T-helper 2 cell treated with Interferon-gamma antibody and Interleukin-4, amounts not matched to agents 5 μg/mL and 100 μg/mL, for 36 hours (primary cell): ENCODE results near the gene CRISP1.

Experiments used
- DNase-seq: peaks from one replicate; pipeline ENCODE4 v3.0.0; 2021; ENCODE audit warnings: low spot score
- H3K27ac Mint-ChIP-seq: one replicate; pipeline ENCODE4 v1.8.0; 2021; ENCODE audit warnings: mild to moderate bottlenecking, mixed read lengths
- H3K27me3 Mint-ChIP-seq: one replicate; pipeline ENCODE4 v1.8.0; 2021; ENCODE audit warnings: low read depth, mixed read lengths
- H3K36me3 Mint-ChIP-seq: one replicate; pipeline ENCODE4 v1.8.0; 2021; ENCODE audit warnings: low read depth, mixed read lengths
- H3K4me1 Mint-ChIP-seq: one replicate; pipeline ENCODE4 v1.8.0; 2021; ENCODE audit warnings: low read depth, mixed read lengths
- H3K4me3 Mint-ChIP-seq: one replicate; pipeline ENCODE4 v1.8.0; 2022; ENCODE audit warnings: mild to moderate bottlenecking, moderate library complexity, mixed read lengths
- H3K9me3 Mint-ChIP-seq: one replicate; pipeline ENCODE4 v1.8.0; 2021; ENCODE audit warnings: mixed read lengths

CRISP1 gene

GRCh38 chr6:49868951-49869529 is 2.7 kb upstream of the CRISP1 start:
- H3K4me1 Mint-ChIP-seq: no peaks in the 10 kb centered on the region
- no peak overlapping the region for H3K27ac Mint-ChIP-seq
- no peaks in the 10 kb centered on the region for H3K27me3 Mint-ChIP-seq
- no peak for DNase-seq
- no peaks in the 10 kb centered on the region for H3K9me3 Mint-ChIP-seq
- no peaks in the 10 kb centered on the region for H3K36me3 Mint-ChIP-seq
- no peak overlapping the region for H3K4me3 Mint-ChIP-seq

- no peak for DNase-seq
- no peaks in the 10 kb centered on the region for H3K4me1 Mint-ChIP-seq
- no peaks in the 10 kb centered on the region for H3K9me3 Mint-ChIP-seq
- no peaks in the 10 kb centered on the region for H3K36me3 Mint-ChIP-seq
- no peak overlapping the region for H3K4me3 Mint-ChIP-seq
- H3K27me3 Mint-ChIP-seq: no peaks in the 10 kb centered on the region
- no peak overlapping the region for H3K27ac Mint-ChIP-seq
These were observed 10.1 kb downstream of the CRISP1 start for GRCh38 chr6:49856282-49856681.

GRCh38 chr6:49855221-49855620 is 11.1 kb downstream of the CRISP1 start:
- Mint-ChIP-seq H3K9me3 (no peaks in the 10 kb centered on the region), H3K4me1 (no peaks in the 10 kb centered on the region), H3K27me3 (no peaks in the 10 kb centered on the region), H3K4me3 (no peak overlapping the region), H3K27ac (no peak overlapping the region), H3K36me3 (no peaks in the 10 kb centered on the region)
- no peak for DNase-seq

GRCh38 chr6:49852975-49853374 is 13.4 kb downstream of the CRISP1 start:
- no peak for DNase-seq
- Mint-ChIP-seq H3K27ac (no peak overlapping the region), H3K9me3 (no peaks in the 10 kb centered on the region), H3K27me3 (no peaks in the 10 kb centered on the region), H3K4me1 (no peaks in the 10 kb centered on the region), H3K36me3 (no peaks in the 10 kb centered on the region), H3K4me3 (no peak overlapping the region)

- Mint-ChIP-seq H3K36me3 (no peaks in the 10 kb centered on the region), H3K4me3 (no peak overlapping the region), H3K27ac (no peak overlapping the region), H3K27me3 (no peaks in the 10 kb centered on the region), H3K4me1 (no peaks in the 10 kb centered on the region), H3K9me3 (no peaks in the 10 kb centered on the region)
- no peak for DNase-seq
These were observed 17.0 kb downstream of the CRISP1 start for GRCh38 chr6:49849213-49849907.

- no peaks in the 10 kb centered on the region for H3K36me3 Mint-ChIP-seq
These were observed 18.7 kb downstream of the CRISP1 start for GRCh38 chr6:49847673-49848072.

GRCh38 chr6:49847014-49847413 is 19.3 kb downstream of the CRISP1 start:
- no peak for DNase-seq
- no peaks in the 10 kb centered on the region for H3K27me3 Mint-ChIP-seq
- no peaks in the 10 kb centered on the region for H3K9me3 Mint-ChIP-seq
- no peak overlapping the region for H3K27ac Mint-ChIP-seq
- H3K36me3 Mint-ChIP-seq: no peaks in the 10 kb centered on the region
- H3K4me1 Mint-ChIP-seq: no peaks in the 10 kb centered on the region
- H3K4me3 Mint-ChIP-seq: no peak overlapping the region

More at GRCh38 chr6:49847673-49848072, 18.7 kb downstream of the CRISP1 start:
- no peaks in the 10 kb centered on the region for H3K4me1 Mint-ChIP-seq
- H3K9me3 Mint-ChIP-seq: no peaks in the 10 kb centered on the region
- no peaks in the 10 kb centered on the region for H3K27me3 Mint-ChIP-seq
- H3K4me3 Mint-ChIP-seq: no peak overlapping the region
- no peak overlapping the region for H3K27ac Mint-ChIP-seq
- no peak for DNase-seq

GRCh38 chr6:49841424-49841823 is 24.9 kb downstream of the CRISP1 start:
- H3K27ac Mint-ChIP-seq: no peak overlapping the region
- H3K27me3 Mint-ChIP-seq: no peaks in the 10 kb centered on the region
- H3K9me3 Mint-ChIP-seq: no peaks in the 10 kb centered on the region
- no peaks in the 10 kb centered on the region for H3K4me1 Mint-ChIP-seq
- H3K36me3 Mint-ChIP-seq: no peaks in the 10 kb centered on the region
- H3K4me3 Mint-ChIP-seq: no peak overlapping the region
- no peak for DNase-seq

GRCh38 chr6:49839957-49840356 is 26.4 kb downstream of the CRISP1 start:
- H3K4me3 Mint-ChIP-seq: no peak overlapping the region
- H3K9me3 Mint-ChIP-seq: no peaks in the 10 kb centered on the region
- H3K4me1 Mint-ChIP-seq: no peaks in the 10 kb centered on the region
- no peaks in the 10 kb centered on the region for H3K27me3 Mint-ChIP-seq
- H3K36me3 Mint-ChIP-seq: no peaks in the 10 kb centered on the region
- no peak for DNase-seq
- no peak overlapping the region for H3K27ac Mint-ChIP-seq

- H3K9me3 Mint-ChIP-seq: no peaks in the 10 kb centered on the region
- H3K27ac Mint-ChIP-seq: no peak overlapping the region
- no peak overlapping the region for H3K4me3 Mint-ChIP-seq
- no peaks in the 10 kb centered on the region for H3K36me3 Mint-ChIP-seq
- no peak for DNase-seq
- H3K27me3 Mint-ChIP-seq: no peaks in the 10 kb centered on the region
- H3K4me1 Mint-ChIP-seq: no peaks in the 10 kb centered on the region
These were observed 27.2 kb downstream of the CRISP1 start for GRCh38 chr6:49839162-49839561.

- Mint-ChIP-seq H3K9me3 (no peaks in the 10 kb centered on the region), H3K4me1 (no peaks in the 10 kb centered on the region), H3K27ac (no peak overlapping the region), H3K27me3 (no peaks in the 10 kb centered on the region), H3K4me3 (no peak overlapping the region), H3K36me3 (no peaks in the 10 kb centered on the region)
- DNase-seq: no peak
These were observed 31.2 kb downstream of the CRISP1 start for GRCh38 chr6:49835140-49835539.

GRCh38 chr6:49833386-49833785 is 32.9 kb downstream of the CRISP1 start:
- Mint-ChIP-seq H3K4me3 (no peak overlapping the region), H3K36me3 (no peaks in the 10 kb centered on the region), H3K9me3 (no peaks in the 10 kb centered on the region), H3K4me1 (no peaks in the 10 kb centered on the region), H3K27ac (no peak overlapping the region), H3K27me3 (no peaks in the 10 kb centered on the region)
- no peak for DNase-seq

GRCh38 chr6:49826743-49827406 is 39.5 kb downstream of the CRISP1 start:
- Mint-ChIP-seq H3K9me3 (no peaks in the 10 kb centered on the region), H3K36me3 (no peaks in the 10 kb centered on the region), H3K27me3 (no peaks in the 10 kb centered on the region), H3K4me3 (no peak overlapping the region), H3K4me1 (no peaks in the 10 kb centered on the region), H3K27ac (no peak overlapping the region)
- DNase-seq: no peak

GRCh38 chr6:49815166-49815565 is 51.2 kb downstream of the CRISP1 start:
- Mint-ChIP-seq H3K36me3 (no peaks in the 10 kb centered on the region), H3K27me3 (no peaks in the 10 kb centered on the region), H3K9me3 (no peaks in the 10 kb centered on the region), H3K4me3 (no peak overlapping the region), H3K4me1 (no peaks in the 10 kb centered on the region), H3K27ac (no peak overlapping the region)
- no peak for DNase-seq
